ENCODE measurements around the gene ELAC2.

Gene ELAC2

DNA sequence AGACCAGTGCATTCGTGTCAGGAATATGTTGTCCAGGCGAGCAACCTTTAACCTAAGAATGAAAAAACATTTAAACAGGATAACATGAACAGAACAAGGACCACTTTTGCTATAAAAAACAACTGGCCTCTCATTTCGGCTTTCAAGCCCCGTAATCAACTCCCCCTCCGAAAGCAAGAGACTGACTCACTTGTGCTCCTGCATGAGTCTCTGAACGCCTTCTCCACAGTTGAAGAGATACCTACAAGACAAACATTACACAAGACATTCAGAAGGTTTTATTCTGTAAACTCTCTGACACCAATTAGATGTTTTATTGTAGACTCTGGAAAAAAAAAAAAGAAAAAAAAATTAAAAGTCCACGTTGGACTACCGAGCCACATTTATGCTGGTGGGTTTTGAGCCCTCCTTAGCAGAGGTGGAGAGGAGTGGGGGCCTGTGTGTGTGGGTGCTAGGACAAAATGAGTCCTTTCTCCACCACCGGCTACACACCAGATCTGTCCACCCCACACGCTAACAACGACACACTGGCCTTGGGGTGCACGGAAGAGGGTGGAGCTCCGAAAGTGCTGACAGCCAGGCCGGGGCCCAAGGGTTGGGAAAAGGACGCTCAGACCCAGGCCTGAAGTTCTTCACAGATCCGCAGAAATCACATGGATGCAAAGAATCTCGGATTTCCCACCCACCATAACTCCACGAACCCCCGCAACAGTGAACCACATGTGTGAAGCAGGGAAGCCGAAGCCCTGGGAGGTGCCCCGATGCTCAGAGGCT is 759 bp downstream of the ELAC2 start:
- DNase-seq (ENCODE audit: low spot score), result no peak

DNA sequence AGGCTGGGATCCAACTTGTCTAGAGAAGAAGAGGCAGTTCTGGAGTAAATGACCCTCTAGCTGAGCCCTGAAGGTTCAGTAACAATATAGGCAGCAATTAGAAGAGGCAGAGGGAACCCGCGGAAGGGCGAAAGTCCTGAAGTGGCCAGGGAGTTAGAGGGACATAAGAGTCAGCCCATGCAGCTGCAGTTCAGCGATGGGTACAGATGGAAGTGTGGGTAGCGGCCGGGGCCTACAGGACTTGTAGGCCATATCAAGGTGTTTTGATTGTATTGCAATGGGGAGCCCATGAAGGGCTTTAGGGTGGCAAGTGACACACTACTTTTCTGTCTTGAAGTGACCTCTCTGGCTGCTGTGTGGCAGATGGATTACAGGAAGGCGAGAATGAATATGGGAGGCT is 3.0 kb downstream of the ELAC2 start:
- DNase-seq (ENCODE audit: low spot score), result no peak

GRCh38 chr17:13010959-13011358 is 6.9 kb downstream of the ELAC2 start:
- DNase-seq (ENCODE audit: low spot score), result no peak

GRCh38 chr17:13008461-13008860 is 9.4 kb downstream of the ELAC2 start:
- no peak for DNase-seq (ENCODE audit: low spot score)

GRCh38 chr17:13005530-13005929 is 12.3 kb downstream of the ELAC2 start:
- no peak for DNase-seq (ENCODE audit: low spot score)

DNA sequence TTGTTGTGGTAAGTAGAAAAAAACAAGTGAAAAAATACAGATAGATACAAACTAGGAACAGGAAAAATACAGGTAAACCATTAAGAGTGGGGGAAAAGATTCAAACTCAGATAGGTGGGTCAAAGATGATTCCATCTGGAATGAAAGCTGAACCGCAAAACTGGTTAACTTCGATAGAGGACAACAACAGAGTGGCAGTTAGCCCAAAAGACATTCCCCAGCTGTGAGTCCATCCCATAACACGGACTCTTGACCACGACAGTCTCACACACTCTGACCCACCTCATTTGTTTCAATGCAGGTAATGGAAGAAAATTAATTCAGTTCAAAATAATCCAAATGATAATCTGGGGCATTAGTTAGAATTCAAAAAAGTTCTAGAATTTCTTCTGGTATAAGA is 13.5 kb downstream of the ELAC2 start:
- DNase-seq (ENCODE audit: low spot score), result no peak

DNA sequence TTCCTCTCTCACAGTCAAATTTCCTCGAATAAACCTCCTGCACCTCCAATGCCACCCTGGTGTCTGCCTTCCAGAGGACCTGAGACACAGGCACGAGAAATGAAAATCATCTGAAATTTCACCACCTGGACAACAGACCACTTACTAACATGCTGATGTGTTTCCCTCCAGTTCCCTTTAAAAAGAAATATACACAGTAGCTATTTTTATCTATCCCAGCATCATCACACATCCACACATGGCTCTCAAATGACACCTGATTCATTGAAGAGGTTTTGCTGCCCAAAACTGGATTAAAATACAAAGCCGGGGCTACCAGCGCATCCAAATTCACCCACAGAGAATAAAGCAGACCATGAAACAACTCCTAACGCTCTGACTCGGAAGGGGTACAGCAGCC is 13.9 kb downstream of the ELAC2 start:
- DNase-seq (ENCODE audit: low spot score), result no peak

DNA sequence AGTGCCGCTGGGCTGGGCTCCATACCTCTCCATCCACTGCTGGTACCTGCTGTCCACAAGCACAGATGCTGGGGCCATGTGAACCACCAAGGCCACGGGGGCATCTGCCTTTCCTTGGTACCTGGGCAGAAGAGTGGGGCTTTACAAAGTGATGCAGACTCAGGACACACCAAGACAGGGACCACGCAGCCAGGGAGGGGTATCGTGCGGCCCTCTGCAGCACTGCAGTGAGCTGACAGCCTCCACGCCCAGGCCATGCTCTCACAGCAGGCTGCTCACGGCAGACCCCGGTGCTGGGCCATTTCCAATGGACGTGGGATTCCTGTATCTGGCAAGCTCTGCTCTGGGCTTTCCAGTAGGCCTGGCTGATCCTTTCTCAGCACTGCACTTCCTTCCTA is 14.4 kb downstream of the ELAC2 start:
- DNase-seq (ENCODE audit: low spot score), result no peak

- peak; percentile 79 for DNase-seq (ENCODE audit: low spot score)
Observed at GRCh38 chr17:13002761-13003453, 14.9 kb downstream of the ELAC2 start.

DNA sequence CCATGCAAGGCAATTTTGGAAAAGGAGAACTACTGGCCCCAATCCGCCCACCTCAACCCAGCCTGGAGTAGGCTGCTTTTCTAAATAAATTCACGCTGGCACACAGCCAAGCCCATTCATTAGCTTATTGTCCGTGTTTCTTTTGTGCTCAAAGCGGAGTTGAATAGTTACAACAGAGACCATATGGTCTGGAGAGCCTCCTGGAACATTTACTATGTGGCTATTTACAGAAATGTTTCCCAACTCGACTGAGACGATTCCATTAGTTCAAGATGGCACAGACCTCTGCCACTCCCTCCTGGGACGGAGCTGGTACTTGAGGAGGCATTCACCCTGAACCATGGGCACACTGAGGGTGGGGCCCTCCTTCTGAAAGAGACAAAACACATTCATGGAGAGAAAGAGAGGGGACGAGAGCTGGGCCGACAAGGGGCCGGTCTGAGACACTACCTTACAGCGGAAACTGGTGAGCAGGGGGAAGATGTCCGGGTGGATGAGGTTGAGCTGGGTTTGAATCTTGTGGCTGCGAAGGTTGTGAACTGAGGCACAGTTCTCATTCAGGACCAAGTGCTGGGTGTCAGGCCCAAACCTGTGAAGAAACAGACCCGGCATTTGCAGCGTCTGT is 15.7 kb downstream of the ELAC2 start:
- no peak for DNase-seq (ENCODE audit: low spot score)

DNA sequence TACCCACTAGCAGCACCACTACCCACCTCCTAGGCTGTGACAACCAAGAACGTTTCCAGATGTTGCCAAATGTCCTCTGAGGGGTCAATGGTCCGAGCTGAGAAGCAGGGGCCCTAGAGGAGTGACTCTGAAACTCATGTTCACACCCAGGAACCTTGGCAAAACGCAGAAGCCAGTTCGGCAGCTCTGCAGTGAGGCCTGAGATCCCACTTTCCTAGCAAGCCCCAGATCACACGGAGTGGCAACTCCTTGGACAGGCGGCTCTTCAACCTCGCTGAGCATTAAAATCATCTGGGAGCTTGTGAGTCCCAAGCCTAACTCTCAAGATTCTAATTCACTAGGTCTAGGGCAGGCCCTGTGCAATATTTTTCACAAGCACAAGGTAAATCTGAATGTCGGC is 17.3 kb downstream of the ELAC2 start:
- no peak for DNase-seq (ENCODE audit: low spot score)

DNA sequence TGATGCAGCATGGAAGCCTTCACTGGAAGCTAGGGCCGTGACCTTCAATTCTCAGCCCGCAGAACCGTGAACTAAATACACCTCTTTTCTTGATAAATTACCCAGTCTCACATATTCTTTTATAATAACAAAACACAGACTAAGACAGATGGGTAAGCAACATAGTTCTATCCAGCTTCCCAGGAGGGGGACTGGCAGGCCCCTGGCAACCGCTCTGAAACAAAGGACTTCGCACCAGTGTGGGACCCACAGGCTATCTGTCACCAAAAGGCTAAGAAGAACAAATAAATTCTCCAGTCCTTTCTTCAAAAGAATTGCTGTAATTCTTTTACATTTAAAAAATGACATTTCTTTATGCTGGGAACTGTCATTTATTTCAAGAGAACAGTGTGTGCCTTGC is 19.0 kb downstream of the ELAC2 start:
- no peak for DNase-seq (ENCODE audit: low spot score)

- no peak for DNase-seq (ENCODE audit: low spot score)
Observed at GRCh38 chr17:12998461-12998860, 19.4 kb downstream of the ELAC2 start.

- DNase-seq (ENCODE audit: low spot score), result no peak
Observed at GRCh38 chr17:12996941-12997340, 20.9 kb downstream of the ELAC2 start.

DNA sequence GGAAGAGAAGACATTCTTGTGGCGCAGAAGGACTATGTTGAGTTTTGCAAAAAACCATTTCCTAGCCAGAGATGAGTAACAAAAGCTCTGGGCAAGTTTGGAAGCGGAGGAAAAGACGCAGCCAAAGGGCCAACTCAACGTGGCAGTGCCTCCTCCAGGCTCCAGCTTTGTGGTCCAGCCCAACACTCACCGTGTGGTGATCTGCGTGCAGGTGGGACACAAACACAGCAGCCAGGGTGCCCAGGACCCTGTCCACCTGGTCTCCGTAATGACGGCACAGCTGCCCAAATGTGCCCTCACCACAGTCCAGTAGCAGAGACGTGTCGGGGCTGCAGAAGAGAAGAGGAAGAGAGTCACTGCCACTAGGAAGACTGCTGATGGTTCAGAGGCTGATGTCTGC is 21.5 kb downstream of the ELAC2 start:
- no peak for DNase-seq (ENCODE audit: low spot score)

DNA sequence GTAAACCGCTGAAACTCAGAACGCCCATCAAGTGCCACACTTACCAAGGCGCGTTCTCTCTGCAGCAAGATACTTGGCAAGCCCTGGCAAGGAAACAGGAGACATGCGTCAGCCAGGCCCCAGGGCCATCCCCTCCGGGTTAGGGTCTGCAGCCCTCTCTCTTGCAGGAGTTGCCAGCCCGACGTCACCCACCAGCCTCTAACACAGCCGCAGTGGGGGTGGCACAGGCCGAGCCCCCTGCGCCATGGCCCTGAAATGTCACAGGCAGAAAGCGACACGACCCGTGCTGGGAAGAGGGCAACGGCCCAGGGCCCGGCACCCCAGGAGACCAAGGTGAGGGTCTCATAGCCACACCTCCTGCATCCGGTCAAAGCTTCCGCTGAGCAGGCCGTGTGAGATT is 21.9 kb downstream of the ELAC2 start:
- no peak for DNase-seq (ENCODE audit: low spot score)

DNA sequence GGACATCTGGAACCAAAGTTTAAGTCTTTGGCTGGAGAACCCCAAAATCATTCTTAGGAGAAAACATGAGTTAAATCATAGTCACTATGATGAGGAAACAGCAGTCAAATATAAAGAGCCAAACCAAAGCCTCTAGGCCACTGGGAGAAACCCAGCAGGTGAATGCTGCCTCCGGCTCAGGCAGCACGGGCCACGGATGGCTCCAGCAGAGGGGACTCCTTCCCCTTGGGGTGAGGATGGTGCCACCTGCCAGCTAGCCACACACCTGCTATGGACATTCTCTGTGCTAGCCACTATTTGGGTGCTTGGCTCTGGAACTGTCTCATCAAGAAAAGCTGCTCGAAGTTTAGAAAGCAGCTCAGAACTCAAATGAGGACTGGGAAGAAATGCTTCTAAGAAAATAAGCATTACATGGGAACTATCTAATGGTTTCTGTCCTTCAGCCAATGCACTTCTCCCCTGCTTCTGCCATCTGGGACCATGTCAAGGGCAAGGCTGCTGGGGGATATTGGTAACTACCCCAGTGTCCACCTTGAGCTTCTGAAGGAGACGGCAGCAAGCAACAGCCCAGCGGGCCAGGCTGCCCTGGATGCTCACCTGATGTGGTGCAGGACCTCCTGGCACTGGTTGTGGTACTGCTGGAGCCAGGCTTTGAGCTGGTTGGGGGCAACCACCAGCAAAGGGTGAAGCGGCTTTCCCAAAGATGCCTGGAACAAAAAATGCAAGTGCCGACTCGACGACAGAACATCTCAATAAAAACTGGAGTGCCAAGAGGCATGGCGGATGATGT is 22.5 kb downstream of the ELAC2 start:
- no peak for DNase-seq (ENCODE audit: low spot score)

DNA sequence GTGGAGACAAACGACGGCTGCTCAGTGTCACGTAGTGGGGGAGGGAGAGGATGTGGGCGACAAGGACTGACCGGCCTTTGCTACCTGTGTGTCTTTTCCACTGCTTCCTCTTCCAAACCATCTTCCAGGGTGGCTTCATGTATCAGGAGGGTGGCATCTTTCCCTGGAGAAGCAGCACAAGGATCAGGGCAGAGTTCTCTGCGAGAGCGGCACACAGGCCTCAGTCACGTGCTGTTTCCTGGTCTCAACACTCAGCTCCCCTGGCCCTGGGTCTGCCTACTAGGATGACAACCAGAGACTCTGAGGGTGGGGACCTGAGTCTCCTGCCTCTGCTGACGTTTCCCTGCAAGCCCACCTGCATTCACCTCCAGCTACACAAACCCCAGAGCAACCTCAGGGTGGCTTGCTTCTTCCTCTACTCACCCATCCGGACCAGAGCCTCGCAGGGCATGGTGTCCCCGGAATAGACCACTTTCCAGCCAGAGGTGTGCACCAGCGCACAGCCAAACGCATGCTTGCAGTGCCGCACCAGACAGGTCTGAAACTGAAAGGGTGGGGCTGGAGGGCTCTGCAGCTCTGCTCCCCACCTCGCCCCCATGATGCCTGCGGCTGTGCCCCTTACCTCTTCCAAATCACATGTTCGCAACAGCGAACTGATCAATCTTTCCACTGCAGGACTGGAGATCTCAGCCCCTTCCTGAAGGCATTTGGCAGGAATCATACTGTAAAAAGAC is 23.3 kb downstream of the ELAC2 start:
- DNase-seq (ENCODE audit: low spot score), result no peak

DNA sequence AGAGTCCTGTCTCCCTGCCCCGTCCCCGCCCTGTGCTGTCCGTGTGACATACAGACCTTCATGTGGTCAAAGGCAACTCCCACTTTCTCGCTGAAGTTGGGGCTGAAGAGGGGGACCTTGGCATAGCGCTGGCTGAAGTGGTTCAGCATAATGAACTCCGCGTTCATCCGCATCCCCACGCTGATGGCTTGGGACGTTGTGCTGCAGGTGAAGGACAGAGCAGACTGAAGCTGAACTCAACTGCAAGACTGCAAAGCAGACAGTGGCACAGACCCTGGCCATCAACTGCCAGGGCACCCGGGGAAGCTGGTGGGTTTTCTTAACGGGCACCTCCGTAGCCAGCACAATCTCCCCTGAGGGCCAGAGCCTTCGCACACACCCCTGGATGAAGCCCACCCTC is 24.2 kb downstream of the ELAC2 start:
- no peak for DNase-seq (ENCODE audit: low spot score)

DNA sequence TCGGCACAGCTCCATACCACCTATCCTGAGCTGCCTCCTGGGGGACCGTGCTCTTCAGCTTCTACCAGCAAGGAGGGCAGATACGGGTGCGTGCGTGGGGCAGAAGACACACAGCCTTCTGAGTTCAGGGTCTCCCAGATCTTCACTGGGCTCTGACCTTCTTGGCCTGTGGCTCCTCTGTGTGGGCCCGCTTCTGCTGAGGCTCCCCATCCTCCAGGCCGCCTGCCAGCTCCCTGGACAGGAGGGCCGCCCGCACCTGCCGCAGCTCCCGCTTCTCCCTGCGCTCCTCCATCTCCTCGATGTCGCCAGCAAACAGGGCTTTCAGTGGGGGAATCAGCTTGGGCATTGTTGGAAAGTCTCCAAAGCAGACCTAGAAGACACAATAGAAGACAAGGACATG is 25.2 kb downstream of the ELAC2 start:
- no peak for DNase-seq (ENCODE audit: low spot score)

- no peak for DNase-seq (ENCODE audit: low spot score)
Observed at GRCh38 chr17:12990926-12991325, 26.9 kb downstream of the ELAC2 start.

Data from iPS-NIHi11 (cell line).